T-cell (primary cell): ENCODE measurements around the gene C5orf34. TPM values are rescaled to one million over a fixed set of nuclear protein-coding genes. Genes with fewer than 3 reads are reported as not detected.

Experiments used
- ATAC-seq, 4 experiments: fragments of 200-7000 bp in 3 of 4; fragments of 150-1000 bp in 1 of 4; cut with Tn5 transposase; replicated peaks in 1 of 4; 1 replicate in 3 of 4; 2 replicates in 1 of 4; pipeline ENCODE4 v1.10.0; 2021; ENCODE audit warnings: moderate library complexity in 3 of 4, mild to moderate bottlenecking in 2 of 4, moderate number of reproducible peaks in 1 of 4
- CTCF ChIA-PET, 2 donors: fragments of 300-600 bp; sonication (Branson Sonifier 250); formaldehyde crosslinking; loops; one replicate each; lab custom pipeline; 2022; ENCODE audit warnings: antibody characterized with exemption in 2 of 2; lab: Charles Lee
- POLR2A ChIA-PET, 2 donors: fragments of 300-600 bp; sonication (Branson Sonifier 250); formaldehyde crosslinking; loops; one replicate each; lab custom pipeline; 2022; ENCODE audit warnings: antibody characterized with exemption in 2 of 2; lab: Charles Lee
- DNase-seq, 35 experiments: peaks; one replicate each; pipeline versions ENCODE4 v3.0.0 to v3.0.0-alpha.2; 2013 to 2023
- H3K27ac ChIP-seq: one replicate; pipeline ENCODE4 v1.5.1; 2013; ENCODE audit warnings: low read length
- H3K27me3 ChIP-seq, 2 experiments: replicated peaks in 1 of 2; 1 replicate in 1 of 2; 2 replicates in 1 of 2; pipeline versions ENCODE4 v1.6.1 to v1.7.0; 2013; ENCODE audit warnings: low read length in 1 of 2, mixed read lengths in 1 of 2; ENCODE audit not compliant: control insufficient read depth in 2 of 2, insufficient read depth in 2 of 2; ENCODE audit errors: extremely low read depth in 1 of 2
- H3K36me3 ChIP-seq, 2 donors: 1 replicate in 1 of 2; 2 replicates in 1 of 2; pipeline versions ENCODE4 v1.6.1 to v1.7.0; 2013; ENCODE audit warnings: low read length in 1 of 2; ENCODE audit not compliant: control insufficient read depth in 2 of 2, insufficient read depth in 1 of 2; ENCODE audit errors: extremely low read depth in 1 of 2
- H3K4me1 ChIP-seq, 2 experiments: 1 replicate in 1 of 2; 2 replicates in 1 of 2; pipeline versions ENCODE4 v1.6.1 to v1.7.0; 2013; ENCODE audit warnings: low read length in 2 of 2, mixed read lengths in 1 of 2; ENCODE audit not compliant: insufficient read depth in 2 of 2, control insufficient read depth in 1 of 2; ENCODE audit errors: extremely low read depth in 1 of 2
- H3K4me3 ChIP-seq, 2 donors: 1 replicate in 1 of 2; 2 replicates in 1 of 2; pipeline versions ENCODE4 v1.5.1 to v1.7.0; 2013; ENCODE audit warnings: mild to moderate bottlenecking in 2 of 2, low read length in 1 of 2, moderate library complexity in 1 of 2; ENCODE audit not compliant: control insufficient read depth in 1 of 2; ENCODE audit errors: extremely low read depth in 1 of 2
- H3K9me3 ChIP-seq: 2 replicates; pipeline ENCODE4 v1.7.0; 2013
- H3K27ac Mint-ChIP-seq, 2 donors: one replicate each; pipeline ENCODE4 v1.8.0; 2020 to 2021; ENCODE audit warnings: mild to moderate bottlenecking in 2 of 2, mixed read lengths in 2 of 2
- H3K27me3 Mint-ChIP-seq, 2 donors: one replicate each; pipeline ENCODE4 v1.8.0; 2021 to 2022; ENCODE audit warnings: mixed read lengths in 2 of 2
- H3K36me3 Mint-ChIP-seq: one replicate; pipeline ENCODE4 v1.8.0; 2021; ENCODE audit warnings: mixed read lengths
- H3K4me1 Mint-ChIP-seq, 3 donors: one replicate each; pipeline ENCODE4 v1.8.0; 2020 to 2022; ENCODE audit warnings: mixed read lengths in 3 of 3, mild to moderate bottlenecking in 1 of 3
- H3K4me3 Mint-ChIP-seq, 3 donors: one replicate each; pipeline ENCODE4 v1.8.0; 2020 to 2022; ENCODE audit warnings: mild to moderate bottlenecking in 3 of 3, mixed read lengths in 3 of 3, moderate library complexity in 3 of 3
- H3K9me3 Mint-ChIP-seq, 3 donors: one replicate each; pipeline ENCODE4 v1.8.0; 2020 to 2022; ENCODE audit warnings: mixed read lengths in 3 of 3
- WGBS: methylation state at CpG from one replicate; pipeline ENCODE4 v1.1.5; 2013; ENCODE audit warnings: missing lambda C conversion rate; ENCODE audit not compliant: insufficient coverage; 5-methylcytosine and 5-hydroxymethylcytosine counted together
- total RNA-seq, 35 experiments: library from RNA in 6 of 35; stranded (reverse) in 6 of 35; fragments of 120-200 nt in 1 of 35; gene quantifications; one replicate each; pipeline versions ENCODE4 v1.2.1 to v1.2.4 and lab custom pipeline; 2013 to 2026

Gene C5orf34
- total RNA-seq, 5 donors from 2014 or later (not counting 1 experiment from before 2014, with no cell fraction given): 1.0 to 4.2 (median 2.8) TPM

DNA sequence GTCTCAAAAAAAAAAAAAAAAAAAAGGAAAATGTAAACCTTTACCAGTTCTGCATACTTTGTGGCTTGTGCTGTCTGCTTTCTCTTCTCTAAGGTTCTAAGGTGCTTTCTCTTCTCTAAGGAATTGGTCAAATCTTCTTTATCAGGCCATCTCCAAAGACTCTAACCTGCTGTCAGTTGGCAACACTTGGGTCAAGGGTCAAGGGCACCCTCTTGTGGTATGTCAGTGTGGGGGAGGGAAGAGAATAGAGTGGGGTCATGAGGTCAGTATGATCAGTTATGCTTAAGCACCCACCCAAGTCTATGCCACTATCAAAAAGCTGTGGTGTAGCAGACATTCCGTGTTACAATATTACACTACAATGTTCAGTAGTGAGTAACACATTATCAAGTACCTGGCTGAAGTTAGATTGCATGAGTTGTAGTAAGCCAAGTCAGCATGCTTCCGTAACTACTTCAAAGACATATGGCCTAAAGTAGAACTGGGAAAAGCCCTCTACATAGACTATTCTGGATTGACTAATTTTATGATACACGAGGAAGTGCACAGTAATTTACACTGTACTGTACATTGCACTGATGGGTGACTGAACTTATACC, 77.8 kb downstream of the C5orf34 start:
- Histone ChIP-seq H3K36me3 (no peaks in the 10 kb centered on the region), H3K4me1 (no peaks in the 10 kb centered on the region), H3K27me3 (no peaks in the 10 kb centered on the region), H3K27ac (no peak overlapping the region), H3K4me3 (no peak overlapping the region), H3K9me3 (no peaks in the 10 kb centered on the region)
- DNase-seq (no peak), ATAC-seq (no peak)
- Mint-ChIP-seq H3K27ac (no peak overlapping the region), H3K9me3 (peaks cover 20 to 42% (median 27%) of the 10 kb centered on the region in 3 donors), H3K4me3 (no peak overlapping the region), H3K36me3 (peaks cover 6% of the 10 kb centered on the region), H3K4me1 (no peaks in the 10 kb centered on the region), H3K27me3 (no peaks in the 10 kb centered on the region)
- WGBS: 80% methylated on average over 1 of the region's 3 CpGs
- CTCF ChIA-PET: no interaction called here
- POLR2A ChIA-PET: no interaction called here

Other genes starting within 250 kb of the C5orf34 start
- 10 to 100 TPM; 29.2 to 49.1 (median 36.2) TPM for gene HMGCS1, start 201.7 kb downstream of the C5orf34 start, total RNA-seq
- 10 to 100 TPM; 13.3 to 18.1 (median 15.8) TPM for gene CCL28, start 102.8 kb downstream of the C5orf34 start, total RNA-seq
- gene TMEM267, start 31.3 kb downstream of the C5orf34 start, total RNA-seq: 10 to 100 TPM; 10.1 to 19.4 (median 15.9) TPM
- 10 to 100 TPM; 28.8 to 44.9 (median 35.0) TPM for gene PAIP1, start 41.9 kb upstream of the C5orf34 start, total RNA-seq
- 10 to 100 TPM; 49.3 to 56.3 (median 52.6) TPM for gene NNT, start 88.0 kb upstream of the C5orf34 start, total RNA-seq